GM20000 (cell line): ENCODE data around the gene OS9.

Source experiments
- DNase-seq: peaks from one replicate; pipeline ENCODE4 v3.0.0; 2012; ENCODE audit warnings: low spot score
- TF ChIP-seq, protein P1 (sequence below): IDR thresholded peaks from 2 replicates; pipeline ENCODE4 v1.5.1; 2012; ENCODE audit warnings: mild to moderate bottlenecking, control low read depth; ENCODE audit errors: extremely low read depth, missing control alignments

The OS9 gene

DNA sequence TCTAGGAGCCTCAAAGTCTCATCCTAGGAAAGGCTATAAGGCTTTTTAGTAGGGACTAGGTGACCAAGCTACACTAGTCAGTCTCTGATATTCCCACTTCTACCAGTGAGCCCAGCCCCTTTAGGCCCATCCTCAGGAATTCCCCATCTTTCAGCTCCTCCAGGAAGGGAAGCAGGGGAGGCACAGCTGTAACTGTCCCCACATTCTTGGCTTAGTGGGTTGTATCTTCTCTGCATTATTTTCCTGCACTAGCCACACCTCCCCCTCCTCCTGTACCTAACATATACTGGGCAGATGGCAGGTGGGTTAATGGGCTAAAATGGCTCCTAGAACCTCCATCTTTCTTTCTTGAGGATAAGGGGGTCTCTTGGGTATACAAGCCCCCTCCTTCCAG, 73.4 kb downstream of the OS9 start:
- TF ChIP-seq, protein P1, sequence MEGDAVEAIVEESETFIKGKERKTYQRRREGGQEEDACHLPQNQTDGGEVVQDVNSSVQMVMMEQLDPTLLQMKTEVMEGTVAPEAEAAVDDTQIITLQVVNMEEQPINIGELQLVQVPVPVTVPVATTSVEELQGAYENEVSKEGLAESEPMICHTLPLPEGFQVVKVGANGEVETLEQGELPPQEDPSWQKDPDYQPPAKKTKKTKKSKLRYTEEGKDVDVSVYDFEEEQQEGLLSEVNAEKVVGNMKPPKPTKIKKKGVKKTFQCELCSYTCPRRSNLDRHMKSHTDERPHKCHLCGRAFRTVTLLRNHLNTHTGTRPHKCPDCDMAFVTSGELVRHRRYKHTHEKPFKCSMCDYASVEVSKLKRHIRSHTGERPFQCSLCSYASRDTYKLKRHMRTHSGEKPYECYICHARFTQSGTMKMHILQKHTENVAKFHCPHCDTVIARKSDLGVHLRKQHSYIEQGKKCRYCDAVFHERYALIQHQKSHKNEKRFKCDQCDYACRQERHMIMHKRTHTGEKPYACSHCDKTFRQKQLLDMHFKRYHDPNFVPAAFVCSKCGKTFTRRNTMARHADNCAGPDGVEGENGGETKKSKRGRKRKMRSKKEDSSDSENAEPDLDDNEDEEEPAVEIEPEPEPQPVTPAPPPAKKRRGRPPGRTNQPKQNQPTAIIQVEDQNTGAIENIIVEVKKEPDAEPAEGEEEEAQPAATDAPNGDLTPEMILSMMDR: no peak

GRCh38 chr12:57767876-57768275, 73.9 kb downstream of the OS9 start:
- TF ChIP-seq, protein P1: no peak

More for the DNA sequence above, 73.4 kb downstream of the OS9 start:
- DNase-seq: no peak

DNA sequence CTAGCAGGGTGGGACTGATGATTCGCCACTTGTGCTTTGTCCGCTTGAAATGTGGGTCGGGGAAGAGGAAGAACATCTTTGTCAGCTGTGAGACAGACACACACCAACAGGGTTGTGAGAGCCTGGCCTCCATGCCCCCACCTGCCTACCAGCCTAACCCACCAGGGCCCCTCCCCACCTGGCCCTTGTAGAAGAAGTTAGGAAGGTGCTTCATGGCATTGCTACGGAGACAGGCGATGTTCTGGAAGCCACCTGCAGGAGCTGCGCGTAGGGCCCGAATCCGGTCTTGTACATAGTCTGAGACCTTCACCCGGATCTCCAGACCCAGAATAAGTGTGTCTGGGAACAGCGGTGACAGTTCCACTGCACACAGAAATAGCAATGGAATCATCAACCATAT, 75.7 kb downstream of the OS9 start:
- DNase-seq: no peak

More at GRCh38 chr12:57767876-57768275, 73.9 kb downstream of the OS9 start:
- no peak for DNase-seq

DNA sequence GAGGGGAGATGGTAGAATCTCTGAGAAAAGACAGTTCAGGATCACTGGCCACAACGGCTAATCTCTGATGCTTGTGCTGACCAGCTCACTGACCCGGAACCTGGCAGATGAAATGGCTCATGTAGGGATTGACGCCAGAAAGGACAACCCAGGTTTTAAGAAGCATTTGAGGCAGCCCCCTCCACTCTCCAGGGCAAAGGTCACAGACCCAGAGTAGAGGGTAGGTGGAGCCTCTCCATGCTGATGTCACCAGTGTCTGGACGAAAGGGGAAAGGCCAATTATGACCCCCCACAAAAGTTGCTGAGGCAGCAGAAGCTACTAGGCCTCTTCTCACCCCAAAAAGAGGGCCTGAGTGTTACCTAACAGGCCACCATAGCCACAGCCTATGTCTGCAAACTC, 76.8 kb downstream of the OS9 start:
- DNase-seq: no peak
- TF ChIP-seq, protein P1: no peak

More for the DNA sequence above, 75.7 kb downstream of the OS9 start:
- TF ChIP-seq, protein P1: no peak
